DND-41 (cell line): ENCODE results near the gene PDE7B.

Experiments used
- ATAC-seq: fragments of 200-7000 bp; cut with Tn5 transposase; 3 replicates; pipeline ENCODE4 v1.9.1; 2021; ENCODE audit warnings: low read depth; ENCODE audit not compliant: insufficient read depth
- DNase-seq: peaks from one replicate; pipeline ENCODE4 v3.0.0-alpha.2; 2020
- H2AFZ ChIP-seq: 2 replicates; pipeline ENCODE4 v1.6.0; 2012; ENCODE audit warnings: low read depth, low read length
- H3K27ac ChIP-seq: 2 replicates; pipeline ENCODE4 v1.5.1; 2012; ENCODE audit warnings: low read length, inconsistent platforms
- H3K27me3 ChIP-seq: fragments of 200-600 bp; sonication (generic); 2 replicates; pipeline ENCODE4 v1.6.0; 2012; ENCODE audit warnings: low read length, mild to moderate bottlenecking, inconsistent platforms; ENCODE audit not compliant: insufficient read depth, poor library complexity
- H3K36me3 ChIP-seq: 2 replicates; pipeline ENCODE4 v1.5.1; 2012; ENCODE audit warnings: low read length, inconsistent platforms; ENCODE audit not compliant: insufficient read depth
- H3K4me1 ChIP-seq: 2 replicates; pipeline ENCODE4 v1.5.1; 2012; ENCODE audit warnings: mild to moderate bottlenecking, low read length; ENCODE audit not compliant: insufficient read depth
- H3K4me2 ChIP-seq: 2 replicates; pipeline ENCODE4 v1.6.0; 2012; ENCODE audit warnings: mild to moderate bottlenecking, moderate library complexity, low read length, inconsistent platforms; ENCODE audit not compliant: insufficient read depth
- H3K4me3 ChIP-seq, 2 experiments: fragments of 200-600 bp in 1 of 2; shearing (Covaris generic) in 1 of 2; 2 replicates each; pipeline ENCODE4 v1.5.1; 2012 to 2016; ENCODE audit warnings: inconsistent platforms in 2 of 2, low read length in 2 of 2, mild to moderate bottlenecking in 2 of 2, low read depth in 1 of 2, moderate library complexity in 1 of 2
- H3K79me2 ChIP-seq: 2 replicates; pipeline ENCODE4 v1.6.0; 2012; ENCODE audit warnings: low read length, inconsistent platforms; ENCODE audit not compliant: insufficient read depth
- H3K9ac ChIP-seq: 2 replicates; pipeline ENCODE4 v1.6.0; 2012; ENCODE audit warnings: low read depth, mild to moderate bottlenecking, inconsistent platforms, low read length, moderate library complexity
- H3K9me3 ChIP-seq: 2 replicates; pipeline ENCODE4 v1.5.1; 2012; ENCODE audit warnings: low read length, moderate library complexity, mild to moderate bottlenecking, inconsistent platforms; ENCODE audit not compliant: insufficient read depth, severe bottlenecking
- H4K20me1 ChIP-seq: 2 replicates; pipeline ENCODE4 v1.6.0; 2012; ENCODE audit warnings: low read length; ENCODE audit not compliant: insufficient read depth
- CTCF ChIP-seq: IDR thresholded peaks from 2 replicates; pipeline ENCODE4 v1.5.1; 2012; ENCODE audit warnings: borderline replicate concordance, low read length, moderate library complexity, mild to moderate bottlenecking; ENCODE audit not compliant: poor library complexity, severe bottlenecking; ENCODE audit errors: extremely low read depth
- EZH2 ChIP-seq: IDR thresholded peaks from 3 replicates; pipeline ENCODE4 v1.6.1; 2012; ENCODE audit warnings: borderline replicate concordance, low read depth, mild to moderate bottlenecking, moderate library complexity, low read length, inconsistent platforms; ENCODE audit not compliant: severe bottlenecking

Gene PDE7B

GRCh38 chr6:136070815-136071214, 219.3 kb downstream of the PDE7B start:
- Histone ChIP-seq H3K27me3 (peaks cover 9% of the 10 kb centered on the region), H3K9ac (no peak overlapping the region), H3K9me3 (no peaks in the 10 kb centered on the region), H2AFZ (no peak overlapping the region), H3K27ac (no peak overlapping the region), H3K4me1 (no peaks in the 10 kb centered on the region), H3K4me2 (no peak overlapping the region), H3K4me3 (no peak overlapping the region), H3K79me2 (no peaks in the 10 kb centered on the region), H3K36me3 (no peaks in the 10 kb centered on the region), H4K20me1 (no peaks in the 10 kb centered on the region)
- ATAC-seq (no peak), DNase-seq (no peak)
- TF ChIP-seq CTCF: no peak
- TF ChIP-seq EZH2: no peak

- no peaks in the 10 kb centered on the region for H3K79me2 ChIP-seq
- H3K9ac ChIP-seq: no peak overlapping the region
- H3K4me1 ChIP-seq: no peaks in the 10 kb centered on the region
- TF ChIP-seq EZH2: no peak
- H3K4me2 ChIP-seq: no peak overlapping the region
- DNase-seq (no peak), ATAC-seq (no peak)
- no peaks in the 10 kb centered on the region for H3K36me3 ChIP-seq
- H3K27me3 ChIP-seq: peaks cover 1% of the 10 kb centered on the region
- no peak overlapping the region for H2AFZ ChIP-seq
- no peak overlapping the region for H3K4me3 ChIP-seq
- no peaks in the 10 kb centered on the region for H4K20me1 ChIP-seq
- H3K27ac ChIP-seq: no peak overlapping the region
- H3K9me3 ChIP-seq: no peaks in the 10 kb centered on the region
Measured at GRCh38 chr6:136072691-136073090, 221.2 kb downstream of the PDE7B start.

GRCh38 chr6:136073216-136073615, 221.7 kb downstream of the PDE7B start:
- Histone ChIP-seq H3K4me3 (no peak overlapping the region), H3K4me1 (no peaks in the 10 kb centered on the region), H4K20me1 (no peaks in the 10 kb centered on the region), H3K36me3 (no peaks in the 10 kb centered on the region), H3K27me3 (no peaks in the 10 kb centered on the region), H3K9me3 (no peaks in the 10 kb centered on the region), H3K4me2 (no peak overlapping the region), H3K27ac (no peak overlapping the region), H2AFZ (no peak overlapping the region), H3K79me2 (no peaks in the 10 kb centered on the region), H3K9ac (no peak overlapping the region)
- ATAC-seq: no peak
- DNase-seq: no peak
- TF ChIP-seq CTCF: no peak

GRCh38 chr6:136076496-136076895, 225.0 kb downstream of the PDE7B start:
- H3K4me2 ChIP-seq: no peak overlapping the region
- H2AFZ ChIP-seq: no peak overlapping the region
- no peaks in the 10 kb centered on the region for H3K79me2 ChIP-seq
- ATAC-seq: no peak
- no peaks in the 10 kb centered on the region for H3K27me3 ChIP-seq
- no peak for DNase-seq
- H3K27ac ChIP-seq: no peak overlapping the region
- no peak overlapping the region for H3K9ac ChIP-seq
- H3K4me3 ChIP-seq: no peak overlapping the region
- H4K20me1 ChIP-seq: no peaks in the 10 kb centered on the region
- no peaks in the 10 kb centered on the region for H3K9me3 ChIP-seq
- TF ChIP-seq CTCF: no peak
- no peak for TF ChIP-seq EZH2
- no peaks in the 10 kb centered on the region for H3K4me1 ChIP-seq
- no peaks in the 10 kb centered on the region for H3K36me3 ChIP-seq
